ENCODE results near the gene GRIK5. TPM values are rescaled to one million over a fixed set of nuclear protein-coding genes. Genes with fewer than 3 reads are reported as not detected.

Gene GRIK5
- total and polyA plus RNA-seq, 2 experiments from 2014 or later = 0.50 to 0.60 TPM

DNA sequence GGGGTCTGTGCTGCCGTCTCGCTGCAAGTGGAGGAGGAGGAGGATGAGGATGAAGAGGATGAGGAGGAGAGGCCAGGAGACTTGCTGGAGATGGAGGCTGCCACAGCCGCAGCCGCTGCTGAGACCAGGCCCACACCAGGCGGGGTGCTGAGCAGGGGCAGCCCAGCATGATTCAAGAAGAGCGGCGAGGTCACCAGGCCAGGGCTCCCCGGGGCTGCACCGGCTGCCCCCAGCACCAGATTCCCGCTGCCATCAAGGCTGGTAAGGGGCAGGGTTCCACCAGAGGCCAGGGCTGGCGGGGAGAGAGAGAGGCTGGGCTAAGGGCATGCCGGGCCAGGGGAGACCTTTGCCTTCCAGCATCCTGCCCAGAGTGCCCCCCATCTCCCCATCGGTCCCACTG, 21.3 kb upstream of the GRIK5 start:
- Histone ChIP-seq H3K4me2 (no peak overlapping the region), H3K27me3 (peaks cover 1% of the 10 kb centered on the region), H3K9me3 (ENCODE audit: low read depth) (no peaks in the 10 kb centered on the region), H4K20me1 (ENCODE audit: insufficient read depth, poor library complexity, severe bottlenecking) (no peaks in the 10 kb centered on the region), H3K4me1 (ENCODE audit: insufficient read depth) (no peaks in the 10 kb centered on the region), H3K4me3 (no peak overlapping the region), H2AFZ (no peak overlapping the region), H3K36me3 (replicated peaks; ENCODE audit: insufficient read depth, low read depth) (no peaks in the 10 kb centered on the region), H3K9me2 (replicated peaks; ENCODE audit: insufficient read depth) (no peaks in the 10 kb centered on the region), H3K79me2 (no peaks in the 10 kb centered on the region), H3K27ac (no peak overlapping the region)
- TF ChIP-seq EZH2phosphoT487 (IDR thresholded peaks at IDR 0.05; ENCODE audit: low read depth, severe bottlenecking, unreplicated experiment) (no peak), CTCF (IDR thresholded peaks at IDR 0.05; ENCODE audit: poor library complexity) (no peak), EZH2 (IDR thresholded peaks at IDR 0.05; ENCODE audit: borderline replicate concordance) (no peak)
- DNase-seq (ENCODE audit: low spot score) = no peak
- 92% methylated on average over 11 of the region's 13 CpGs for WGBS (ENCODE audit: low lambda C conversion rate, missing lambda C conversion rate)

DNA sequence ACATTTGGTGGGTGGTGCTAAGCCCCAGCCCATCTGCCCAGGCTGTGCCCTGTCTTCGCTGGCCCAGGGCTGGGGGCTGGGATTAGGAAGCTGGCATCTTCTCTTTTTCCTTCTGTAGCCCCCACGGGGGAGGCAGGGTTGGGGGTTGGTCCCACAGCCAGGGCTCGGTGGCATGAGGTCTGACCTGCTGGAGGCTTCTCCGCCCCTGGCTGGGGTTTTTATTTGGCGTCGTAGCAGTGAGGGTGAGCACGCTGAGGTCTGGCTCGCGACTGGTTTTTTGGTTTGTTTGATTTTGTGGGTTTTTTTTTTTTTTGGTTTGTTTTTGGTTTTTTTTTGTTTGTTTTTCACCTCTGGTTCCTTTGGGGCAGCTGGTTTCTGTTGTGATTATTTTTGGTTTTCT, 20.7 kb upstream of the GRIK5 start:
- H3K4me3 ChIP-seq = no peak overlapping the region
- no peaks in the 10 kb centered on the region for H3K79me2 ChIP-seq
- H3K27ac ChIP-seq = no peak overlapping the region
- no peaks in the 10 kb centered on the region for H3K9me2 ChIP-seq (replicated peaks; ENCODE audit: insufficient read depth)
- no peaks in the 10 kb centered on the region for H3K36me3 ChIP-seq (replicated peaks; ENCODE audit: insufficient read depth, low read depth)
- no peak for TF ChIP-seq EZH2 (IDR thresholded peaks at IDR 0.05; ENCODE audit: borderline replicate concordance)
- TF ChIP-seq EZH2phosphoT487 (IDR thresholded peaks at IDR 0.05; ENCODE audit: low read depth, severe bottlenecking, unreplicated experiment) = no peak
- no peak for TF ChIP-seq CTCF (IDR thresholded peaks at IDR 0.05; ENCODE audit: poor library complexity)
- no peak overlapping the region for H2AFZ ChIP-seq
- no peaks in the 10 kb centered on the region for H3K27me3 ChIP-seq
- no peak overlapping the region for H3K4me2 ChIP-seq
- H3K4me1 ChIP-seq (ENCODE audit: insufficient read depth) = no peaks in the 10 kb centered on the region
- DNase-seq (ENCODE audit: low spot score) = no peak
- no peaks in the 10 kb centered on the region for H4K20me1 ChIP-seq (ENCODE audit: insufficient read depth, poor library complexity, severe bottlenecking)
- H3K9me3 ChIP-seq (ENCODE audit: low read depth) = no peaks in the 10 kb centered on the region
- WGBS (ENCODE audit: low lambda C conversion rate, missing lambda C conversion rate) = 77% methylated on average over 9 of the region's 9 CpGs

GRCh38 chr19:42089772-42090171, 19.8 kb upstream of the GRIK5 start:
- DNase-seq (ENCODE audit: low spot score) = no peak
- H3K4me3 ChIP-seq = no peak overlapping the region
- no peaks in the 10 kb centered on the region for H3K79me2 ChIP-seq
- no peaks in the 10 kb centered on the region for H3K9me2 ChIP-seq (replicated peaks; ENCODE audit: insufficient read depth)
- no peak overlapping the region for H2AFZ ChIP-seq
- WGBS (ENCODE audit: low lambda C conversion rate, missing lambda C conversion rate) = 92% methylated on average over 13 of the region's 13 CpGs
- H3K4me1 ChIP-seq (ENCODE audit: insufficient read depth) = no peaks in the 10 kb centered on the region
- H3K27ac ChIP-seq = no peak overlapping the region
- H3K36me3 ChIP-seq (replicated peaks; ENCODE audit: insufficient read depth, low read depth) = no peaks in the 10 kb centered on the region
- no peaks in the 10 kb centered on the region for H3K27me3 ChIP-seq
- H4K20me1 ChIP-seq (ENCODE audit: insufficient read depth, poor library complexity, severe bottlenecking) = no peaks in the 10 kb centered on the region
- H3K4me2 ChIP-seq = no peak overlapping the region
- TF ChIP-seq EZH2 (IDR thresholded peaks at IDR 0.05; ENCODE audit: borderline replicate concordance) (no peak), CTCF (IDR thresholded peaks at IDR 0.05; ENCODE audit: poor library complexity) (no peak), EZH2phosphoT487 (IDR thresholded peaks at IDR 0.05; ENCODE audit: low read depth, severe bottlenecking, unreplicated experiment) (no peak)
- H3K9me3 ChIP-seq (ENCODE audit: low read depth) = no peaks in the 10 kb centered on the region
